Heart right ventricle (tissue), 16 donors: Measurements from ENCODE around the gene FUT8. TPM values are rescaled to one million over a fixed set of nuclear protein-coding genes. Genes with fewer than 3 reads are reported as not detected.
"Not testable (repeated sequence)": the region's sequence is repeated elsewhere in the genome, so short reads cannot be mapped to it uniquely, and the experiment has no call there.

Experiments used
- ATAC-seq, 8 donors: fragments of 200-7000 bp; cut with Tn5 transposase; one replicate each; pipeline ENCODE4 v1.9.1; 2020; ENCODE audit warnings: mild to moderate bottlenecking in 8 of 8, moderate library complexity in 8 of 8, moderate number of reproducible peaks in 1 of 8
- DNase-seq, 2 donors: peaks; one replicate each; pipeline ENCODE4 v3.0.0-alpha.2; 2020
- H3K27ac ChIP-seq, 10 donors: fragments of 200-600 bp; sonication (generic) in 2 of 10; one replicate each; pipeline versions ENCODE4 v1.5.0 to v1.8.0; 2020 to 2022; ENCODE audit warnings: mild to moderate bottlenecking in 3 of 10
- H3K27me3 ChIP-seq, 7 donors: fragments of 200-600 bp; one replicate each; pipeline ENCODE4 v1.8.0; 2021 to 2022; ENCODE audit warnings: mild to moderate bottlenecking in 2 of 7
- H3K36me3 ChIP-seq, 9 donors: fragments of 200-600 bp; sonication (generic) in 1 of 9; one replicate each; pipeline versions ENCODE4 v1.5.0 to v1.8.0; 2020 to 2022; ENCODE audit warnings: mild to moderate bottlenecking in 2 of 9
- H3K4me1 ChIP-seq, 9 donors: fragments of 200-600 bp; sonication (generic) in 1 of 9; one replicate each; pipeline versions ENCODE4 v1.5.0 to v1.8.0; 2020 to 2022; ENCODE audit warnings: mild to moderate bottlenecking in 4 of 9
- H3K4me3 ChIP-seq, 10 donors: fragments of 200-600 bp; sonication (generic) in 2 of 10; one replicate each; pipeline versions ENCODE4 v1.5.0 to v1.8.0; 2020 to 2022; ENCODE audit warnings: mild to moderate bottlenecking in 7 of 10, moderate library complexity in 2 of 10
- H3K9me3 ChIP-seq, 11 donors: fragments of 200-600 bp in 10 of 11; sonication (generic) in 2 of 11; one replicate each; pipeline versions ENCODE4 v1.5.0 to v1.8.0; 2013 to 2022; ENCODE audit warnings: mild to moderate bottlenecking in 2 of 11, control low read depth in 1 of 11, moderate library complexity in 1 of 11
- WGBS, 2 donors: extraction: QIAGEN DNeasy Blood & Tissue Kit; methylation state at CpG; one replicate each; pipeline ENCODE4 v1.1.7; 2013; ENCODE audit warnings: inconsistent platforms in 1 of 2; 5-methylcytosine and 5-hydroxymethylcytosine counted together
- intact Hi-C, 10 donors: fragments of 100-400 bp; cut with DNase I; formaldehyde crosslinking; loops; one replicate each; pipeline versions ENCODE4 v1.11.1 to v1.14.2; 2022
- polyA plus RNA-seq, 2 donors: library from polyadenylated mRNA; stranded (reverse); fragments of 200-250 nt; gene quantifications; one replicate each; pipeline ENCODE4 v1.2.3, GENCODE V29; 2013
- total RNA-seq, 10 donors: library from RNA; stranded (reverse); fragmentation: NEBNext Ultra II Directional in 3 of 10; extraction: Animal tissue kit (Norgen Biotek cat#: 25700) in 3 of 10; gene quantifications; one replicate each; pipeline versions ENCODE4 v1.2.1 to v1.2.4, GENCODE V29; 2021 to 2023
- TF ChIP-seq, protein P1 (sequence below), 9 donors: fragments of 200-600 bp; sonication (generic) in 2 of 9; IDR thresholded peaks; one replicate each; pipeline versions ENCODE4 v1.5.0 to v1.8.0; 2021 to 2022; ENCODE audit warnings: antibody characterized with exemption in 9 of 9, mild to moderate bottlenecking in 5 of 9, moderate library complexity in 1 of 9
- donor health status: Arrhythmogenic right ventricular cardiomyopathy.
- donor health status: ischemic (EF 13 %, LVEDD 7.1; RV severe dilation, severe dysfunction).
- donor health status: healthy with polysubstance abuse.
- donor health status: DM: no; HTN: yes; CAD: no.
- donor health status: DM: no; HTN: no; CAD: no.
- donor health status: ischemic (EF 25% LVEDD 6.9; RV normal size, moderate dysfunction).
- donor health status: ischemic (EF 25% LVEDD 5.7; RV mildly dilated, moderate dysfunction).
- donor health status: healthy.
- donor health status: DM: yes; HTN: yes; CAD: no.
- donor health status: Ischemic cardiomyopathy.
- donor health status: ischemic (EF 35%, LVEDD 5.7; RV mildly dilated, moderate dysfunction).
- donor health status: nonischemic (EF 11% LVEDD 7.7; RV severe dilation, severe dysfunction).
- donor health status: DM: yes; HTN: yes; CAD: no.
- donor health status: PGD.
- donor health status: ischemic (EF 29% LVEDD 5.4; RV normal size, mild dysfunction).
- donor health status: nonischemic (EF 23%, LVEDD 6.1; RV moderate dilation, normal function).

The FUT8 gene
- total and polyA plus RNA-seq, 12 donors: 2.9 to 16.1 (median 9.9) TPM

DNA sequence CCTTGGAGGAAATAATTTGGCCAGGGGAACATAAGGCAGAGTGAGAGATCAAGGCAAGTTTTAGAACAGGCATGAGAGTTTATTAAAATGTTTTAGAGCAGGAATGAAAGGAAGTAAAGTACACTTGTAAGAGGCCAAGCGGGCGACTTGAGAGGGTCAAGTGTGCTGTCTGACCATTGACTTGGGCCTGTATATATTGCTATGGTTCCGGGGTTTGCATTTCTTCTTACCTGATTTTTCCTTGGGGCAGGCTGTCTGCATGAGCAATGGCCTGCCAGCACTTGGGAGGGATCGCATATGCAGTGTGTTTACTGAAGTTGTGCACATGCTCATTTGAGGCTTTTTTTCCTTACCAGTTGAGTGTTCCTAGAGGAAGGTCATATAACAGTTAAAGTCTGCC lies 214.8 kb downstream of the FUT8 start:
- ATAC-seq (no peak), DNase-seq (no peak)
- TF ChIP-seq, protein P1, sequence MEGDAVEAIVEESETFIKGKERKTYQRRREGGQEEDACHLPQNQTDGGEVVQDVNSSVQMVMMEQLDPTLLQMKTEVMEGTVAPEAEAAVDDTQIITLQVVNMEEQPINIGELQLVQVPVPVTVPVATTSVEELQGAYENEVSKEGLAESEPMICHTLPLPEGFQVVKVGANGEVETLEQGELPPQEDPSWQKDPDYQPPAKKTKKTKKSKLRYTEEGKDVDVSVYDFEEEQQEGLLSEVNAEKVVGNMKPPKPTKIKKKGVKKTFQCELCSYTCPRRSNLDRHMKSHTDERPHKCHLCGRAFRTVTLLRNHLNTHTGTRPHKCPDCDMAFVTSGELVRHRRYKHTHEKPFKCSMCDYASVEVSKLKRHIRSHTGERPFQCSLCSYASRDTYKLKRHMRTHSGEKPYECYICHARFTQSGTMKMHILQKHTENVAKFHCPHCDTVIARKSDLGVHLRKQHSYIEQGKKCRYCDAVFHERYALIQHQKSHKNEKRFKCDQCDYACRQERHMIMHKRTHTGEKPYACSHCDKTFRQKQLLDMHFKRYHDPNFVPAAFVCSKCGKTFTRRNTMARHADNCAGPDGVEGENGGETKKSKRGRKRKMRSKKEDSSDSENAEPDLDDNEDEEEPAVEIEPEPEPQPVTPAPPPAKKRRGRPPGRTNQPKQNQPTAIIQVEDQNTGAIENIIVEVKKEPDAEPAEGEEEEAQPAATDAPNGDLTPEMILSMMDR (IDR thresholded peaks at IDR 0.05): no peak
- Histone ChIP-seq H3K27ac (no peak overlapping the region), H3K4me1 (peaks cover 0 to 6% (median 0%) of the 10 kb centered on the region in 9 donors), H3K36me3 (peaks cover 0 to 20% (median 0%) of the 10 kb centered on the region in 9 donors), H3K4me3 (no peak overlapping the region), H3K9me3 (no peaks in the 10 kb centered on the region), H3K27me3 (no peaks in the 10 kb centered on the region)
- 98 to 99% methylated on average over 4 of the region's 4 CpGs for WGBS, 2 donors
- intact Hi-C loops: no loop called here

DNA sequence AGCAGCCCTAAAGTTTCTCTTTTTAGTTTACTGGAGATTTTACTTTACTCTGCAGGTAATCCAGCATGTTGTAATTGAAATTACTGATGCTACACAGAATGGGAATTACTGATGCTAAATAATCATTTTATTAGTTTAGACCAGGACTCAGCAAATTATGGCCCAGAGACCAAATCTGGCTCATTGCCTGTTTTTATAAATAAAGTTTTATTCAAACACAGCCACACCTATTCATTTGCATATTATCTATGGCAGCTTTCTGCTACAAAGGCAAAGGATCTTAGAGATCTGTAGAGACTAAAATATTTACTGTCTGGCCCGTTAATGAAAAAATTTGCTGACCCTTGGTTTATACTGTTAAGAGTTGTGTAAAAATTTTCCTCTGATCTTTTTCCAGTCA lies 216.1 kb downstream of the FUT8 start:
- Histone ChIP-seq H3K36me3 (peaks cover 0 to 21% (median 0%) of the 10 kb centered on the region in 9 donors), H3K27ac (no peak overlapping the region), H3K4me1 (peaks cover 0 to 6% (median 0%) of the 10 kb centered on the region in 9 donors), H3K4me3 (no peak overlapping the region), H3K9me3 (no peaks in the 10 kb centered on the region), H3K27me3 (no peaks in the 10 kb centered on the region)
- ATAC-seq: no peak
- TF ChIP-seq, protein P1 (IDR thresholded peaks at IDR 0.05): no peak
- WGBS, 2 donors: 91 to 93% methylated on average over 1 of the region's 1 CpG
- DNase-seq: no peak
- intact Hi-C loops: no loop called here

GRCh38 chr14:65631040-65631439 lies 218.5 kb downstream of the FUT8 start:
- no peaks in the 10 kb centered on the region for H3K27me3 ChIP-seq
- TF ChIP-seq, protein P1 (IDR thresholded peaks at IDR 0.05): no peak
- H3K9me3 ChIP-seq: peaks cover 0 to 18% (median 8%) of the 10 kb centered on the region in 11 donors
- ATAC-seq: no peak
- intact Hi-C loops: no loop called here
- no peak overlapping the region for H3K4me3 ChIP-seq
- H3K36me3 ChIP-seq: peaks cover 0 to 27% (median 0%) of the 10 kb centered on the region in 9 donors
- H3K4me1 ChIP-seq: no peaks in the 10 kb centered on the region
- H3K27ac ChIP-seq: no peak overlapping the region
- WGBS, 2 donors: 73 to 82% methylated on average over 1 of the region's 1 CpG
- DNase-seq: no peak

DNA sequence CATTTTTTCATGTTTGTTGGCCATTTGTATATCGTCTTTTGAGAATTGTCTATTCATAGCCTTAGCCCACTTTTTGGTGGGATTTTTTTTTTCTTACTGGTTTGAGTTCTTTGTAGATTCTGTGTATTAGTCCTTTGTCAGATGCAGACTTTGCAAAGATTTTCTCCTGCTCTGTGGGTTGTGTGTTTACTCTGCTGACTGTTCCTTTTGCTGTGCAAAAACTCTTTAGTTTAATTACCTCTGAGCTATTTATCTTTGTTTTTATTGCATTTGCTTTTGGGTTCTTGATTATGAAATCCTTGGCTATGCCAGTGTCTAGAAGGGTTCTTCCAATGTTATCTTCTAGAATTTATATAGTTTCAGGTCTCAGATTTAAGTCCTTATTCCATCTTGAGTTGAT lies 220.0 kb downstream of the FUT8 start:
- Histone ChIP-seq H3K27me3 (no peaks in the 10 kb centered on the region), H3K27ac (no peak overlapping the region), H3K4me3 (no peak overlapping the region), H3K4me1 (no peaks in the 10 kb centered on the region), H3K36me3 (peaks cover 0 to 27% (median 0%) of the 10 kb centered on the region in 9 donors), H3K9me3 (peaks cover 0 to 18% (median 8%) of the 10 kb centered on the region in 11 donors)
- WGBS, 2 donors: 95 to 98% methylated on average over 1 of the region's 1 CpG
- ATAC-seq (no peak), DNase-seq (no peak)
- intact Hi-C loops: no loop called here
- TF ChIP-seq, protein P1 (IDR thresholded peaks at IDR 0.05): no peak

DNA sequence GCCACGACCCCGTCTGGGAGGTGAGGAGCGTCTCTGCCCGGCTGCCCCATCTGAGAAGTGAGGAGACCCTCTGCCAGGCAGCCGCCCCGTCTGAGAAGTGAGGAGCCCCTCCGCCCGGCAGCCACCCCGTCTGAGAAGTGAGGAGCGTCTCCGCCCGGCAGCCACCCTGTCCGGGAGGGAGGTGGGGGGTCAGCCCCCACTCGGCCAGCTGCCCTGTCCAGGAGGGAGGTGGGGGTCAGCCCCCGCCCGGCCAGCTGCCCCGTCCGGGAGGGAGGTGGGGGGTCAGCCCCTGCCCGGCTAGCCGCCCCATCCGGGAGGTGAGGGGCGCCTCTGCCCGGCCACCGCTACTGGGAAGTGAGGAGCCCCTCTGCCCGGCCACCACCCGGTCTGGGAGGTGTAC lies 221.1 kb downstream of the FUT8 start:
- H3K4me1 ChIP-seq, H3K4me3 ChIP-seq, H3K27me3 ChIP-seq, intact Hi-C loops, DNase-seq, H3K27ac ChIP-seq, ATAC-seq: not testable (repeated sequence)
- peaks cover 0 to 18% (median 8%) of the 10 kb centered on the region in 11 donors for H3K9me3 ChIP-seq
- peaks cover 0 to 27% (median 0%) of the 10 kb centered on the region in 9 donors for H3K36me3 ChIP-seq
- WGBS, 2 donors: 98 to 99% methylated on average over 18 to 22 of the region's 26 CpGs
